ENCODE data around the gene SUN5.

SUN5 gene

DNA sequence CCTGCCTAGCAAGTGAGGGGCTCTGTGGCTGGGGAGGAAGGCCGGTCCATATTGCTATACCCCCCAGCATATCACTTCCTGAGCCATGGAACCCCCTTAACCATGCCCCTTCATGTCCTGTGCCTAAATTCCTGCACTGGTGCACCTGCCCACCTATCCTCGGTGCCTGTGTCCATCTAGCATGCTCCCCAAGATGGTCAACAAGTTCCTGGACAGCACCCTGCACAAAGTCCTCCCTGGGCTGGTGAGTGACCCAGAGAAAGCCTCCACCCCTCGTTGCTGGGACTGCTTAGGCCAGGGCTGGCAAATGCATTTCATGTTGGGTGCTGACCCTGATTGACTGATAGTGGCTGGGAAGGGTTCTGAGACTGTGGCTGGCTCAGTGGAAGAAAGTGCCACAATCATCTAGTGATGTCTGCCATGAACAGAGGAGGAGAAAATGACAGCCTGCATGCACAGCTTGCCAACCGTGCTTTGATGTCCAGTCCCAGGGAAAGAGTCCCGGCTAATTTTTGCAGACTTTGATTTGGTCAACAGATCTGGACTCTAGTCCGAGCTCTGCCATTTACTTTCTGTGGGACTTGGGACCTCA lies 30.8 kb upstream of the SUN5 start:
- TF ChIP-seq RAD21 (IDR thresholded peaks at IDR 0.05; ENCODE audit: low read depth) (no peak), TAF1 (IDR thresholded peaks at IDR 0.05; ENCODE audit: low read depth) (no peak), NFIC (IDR thresholded peaks at IDR 0.05) (no peak), CREB1 (IDR thresholded peaks at IDR 0.05; ENCODE audit: low read depth) (no peak), CEBPB (IDR thresholded peaks at IDR 0.05) (no peak), EP300 (IDR thresholded peaks at IDR 0.05; ENCODE audit: borderline replicate concordance) (no peak), ZBTB7A (IDR thresholded peaks at IDR 0.05; ENCODE audit: low read depth) (no peak), YY1 (IDR thresholded peaks at IDR 0.05; ENCODE audit: low read depth) (no peak), FOXM1 (IDR thresholded peaks at IDR 0.05; ENCODE audit: borderline replicate concordance, low read depth) (no peak), MAX (IDR thresholded peaks at IDR 0.05) (no peak), USF1 (IDR thresholded peaks at IDR 0.05) (no peak)
- TF ChIP-seq, protein P1, sequence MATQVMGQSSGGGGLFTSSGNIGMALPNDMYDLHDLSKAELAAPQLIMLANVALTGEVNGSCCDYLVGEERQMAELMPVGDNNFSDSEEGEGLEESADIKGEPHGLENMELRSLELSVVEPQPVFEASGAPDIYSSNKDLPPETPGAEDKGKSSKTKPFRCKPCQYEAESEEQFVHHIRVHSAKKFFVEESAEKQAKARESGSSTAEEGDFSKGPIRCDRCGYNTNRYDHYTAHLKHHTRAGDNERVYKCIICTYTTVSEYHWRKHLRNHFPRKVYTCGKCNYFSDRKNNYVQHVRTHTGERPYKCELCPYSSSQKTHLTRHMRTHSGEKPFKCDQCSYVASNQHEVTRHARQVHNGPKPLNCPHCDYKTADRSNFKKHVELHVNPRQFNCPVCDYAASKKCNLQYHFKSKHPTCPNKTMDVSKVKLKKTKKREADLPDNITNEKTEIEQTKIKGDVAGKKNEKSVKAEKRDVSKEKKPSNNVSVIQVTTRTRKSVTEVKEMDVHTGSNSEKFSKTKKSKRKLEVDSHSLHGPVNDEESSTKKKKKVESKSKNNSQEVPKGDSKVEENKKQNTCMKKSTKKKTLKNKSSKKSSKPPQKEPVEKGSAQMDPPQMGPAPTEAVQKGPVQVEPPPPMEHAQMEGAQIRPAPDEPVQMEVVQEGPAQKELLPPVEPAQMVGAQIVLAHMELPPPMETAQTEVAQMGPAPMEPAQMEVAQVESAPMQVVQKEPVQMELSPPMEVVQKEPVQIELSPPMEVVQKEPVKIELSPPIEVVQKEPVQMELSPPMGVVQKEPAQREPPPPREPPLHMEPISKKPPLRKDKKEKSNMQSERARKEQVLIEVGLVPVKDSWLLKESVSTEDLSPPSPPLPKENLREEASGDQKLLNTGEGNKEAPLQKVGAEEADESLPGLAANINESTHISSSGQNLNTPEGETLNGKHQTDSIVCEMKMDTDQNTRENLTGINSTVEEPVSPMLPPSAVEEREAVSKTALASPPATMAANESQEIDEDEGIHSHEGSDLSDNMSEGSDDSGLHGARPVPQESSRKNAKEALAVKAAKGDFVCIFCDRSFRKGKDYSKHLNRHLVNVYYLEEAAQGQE (IDR thresholded peaks at IDR 0.05; ENCODE audit: low read depth), result no peak

DNA sequence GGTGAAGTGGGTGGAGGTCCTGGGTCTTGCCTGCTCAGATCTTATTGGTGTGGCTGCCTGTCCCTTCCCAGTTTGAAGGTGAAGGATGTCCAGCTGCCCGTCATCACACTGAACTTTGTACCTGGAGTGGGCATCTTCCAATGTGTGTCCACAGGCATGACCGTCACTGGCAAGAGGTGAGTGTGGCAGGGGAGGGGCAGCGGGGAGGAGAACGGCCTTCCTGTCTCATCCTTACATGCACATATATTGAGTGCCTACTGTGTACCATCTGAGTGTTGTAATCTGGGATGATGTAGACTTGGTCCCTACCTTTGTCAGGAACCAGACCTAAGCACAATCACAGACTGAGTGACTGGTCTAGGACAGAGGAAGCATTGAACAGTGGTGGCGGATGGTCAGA lies 29.9 kb upstream of the SUN5 start:
- no peak for TF ChIP-seq RAD21 (IDR thresholded peaks at IDR 0.05; ENCODE audit: low read depth)
- TF ChIP-seq EP300 (IDR thresholded peaks at IDR 0.05; ENCODE audit: borderline replicate concordance), result no peak
- TF ChIP-seq ZBTB7A (IDR thresholded peaks at IDR 0.05; ENCODE audit: low read depth), result no peak
- no peak for TF ChIP-seq TEAD4 (IDR thresholded peaks at IDR 0.05)
- no peak for TF ChIP-seq USF1 (IDR thresholded peaks at IDR 0.05)
- TF ChIP-seq CREB1 (IDR thresholded peaks at IDR 0.05; ENCODE audit: low read depth), result no peak
- no peak for TF ChIP-seq CEBPB (IDR thresholded peaks at IDR 0.05)
- no peak for TF ChIP-seq MAX (IDR thresholded peaks at IDR 0.05)
- TF ChIP-seq, protein P1 (IDR thresholded peaks at IDR 0.05; ENCODE audit: low read depth), result no peak
- TF ChIP-seq FOXM1 (IDR thresholded peaks at IDR 0.05; ENCODE audit: borderline replicate concordance, low read depth), result no peak
- no peak for TF ChIP-seq YY1 (IDR thresholded peaks at IDR 0.05; ENCODE audit: low read depth)
- no peak for TF ChIP-seq TAF1 (IDR thresholded peaks at IDR 0.05; ENCODE audit: low read depth)
- TF ChIP-seq TCF12 (IDR thresholded peaks at IDR 0.05; ENCODE audit: low read depth), result no peak
- TF ChIP-seq NFIC (IDR thresholded peaks at IDR 0.05), result no peak
- TF ChIP-seq EGR1 (IDR thresholded peaks at IDR 0.05), result no peak

DNA sequence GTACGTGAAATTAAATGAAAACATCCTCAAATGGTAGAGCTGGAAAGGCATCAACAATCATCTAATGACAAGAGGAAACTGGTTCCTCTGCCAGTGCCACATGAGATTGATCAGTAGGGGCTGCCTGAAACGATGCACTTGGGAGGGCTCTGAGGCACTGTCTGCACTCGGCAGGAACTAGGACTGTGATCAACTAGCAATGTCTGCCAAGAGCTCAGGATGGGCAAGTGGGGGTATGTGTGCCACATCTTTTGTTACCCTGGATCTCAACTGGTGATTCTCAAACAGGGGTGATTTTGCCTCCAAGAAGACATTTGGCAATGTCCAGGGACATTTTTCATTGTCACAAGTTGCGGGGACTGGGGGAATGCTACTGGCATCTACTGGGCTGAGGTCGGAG lies 29.1 kb upstream of the SUN5 start:
- TF ChIP-seq NFIC (IDR thresholded peaks at IDR 0.05) (no peak), YY1 (IDR thresholded peaks at IDR 0.05; ENCODE audit: low read depth) (no peak), TCF12 (IDR thresholded peaks at IDR 0.05; ENCODE audit: low read depth) (no peak), RAD21 (IDR thresholded peaks at IDR 0.05; ENCODE audit: low read depth) (no peak), ZBTB7A (IDR thresholded peaks at IDR 0.05; ENCODE audit: low read depth) (no peak), FOXM1 (IDR thresholded peaks at IDR 0.05; ENCODE audit: borderline replicate concordance, low read depth) (no peak), EP300 (IDR thresholded peaks at IDR 0.05; ENCODE audit: borderline replicate concordance) (no peak), TAF1 (IDR thresholded peaks at IDR 0.05; ENCODE audit: low read depth) (no peak), MAX (IDR thresholded peaks at IDR 0.05) (no peak), USF1 (IDR thresholded peaks at IDR 0.05) (no peak), CREB1 (IDR thresholded peaks at IDR 0.05; ENCODE audit: low read depth) (no peak), EGR1 (IDR thresholded peaks at IDR 0.05) (no peak), CEBPB (IDR thresholded peaks at IDR 0.05) (no peak), TEAD4 (IDR thresholded peaks at IDR 0.05) (no peak)
- TF ChIP-seq, protein P1 (IDR thresholded peaks at IDR 0.05; ENCODE audit: low read depth), result no peak

All from Ishikawa (cell line).